HepG2 (cell line): Measurements from ENCODE around the gene FAM53B. TPM values are rescaled to one million over a fixed set of nuclear protein-coding genes. Genes with fewer than 3 reads are reported as not detected.

ENCODE experiments used
- ATAC-seq: fragments of 200-7000 bp; cut with Tn5 transposase; 3 replicates; pipeline ENCODE4 v1.9.1; 2020; ENCODE audit warnings: mild to moderate bottlenecking, moderate library complexity
- BruUV-seq: library from RNA; stranded (reverse); fragments of 400-500 nt; replicated peaks from 2 replicates; lab custom pipeline; 2021; lab: Mats Ljungman, UMichigan
- CTCF ChIA-PET: fragments of 300-600 bp; formaldehyde crosslinking; extraction: SDS; loops from one replicate; lab custom pipeline; 2021; ENCODE audit warnings: low total read pairs, inconsistent platforms, low intra/inter-chr PET ratio; lab: Yijun Ruan, JAX
- POLR2A ChIA-PET: fragments of 350-600 bp; sonication (Branson Sonifier 250); formaldehyde crosslinking; loops from one replicate; lab custom pipeline; 2020; ENCODE audit warnings: antibody characterized with exemption, inconsistent platforms; lab: Yijun Ruan, JAX
- DNase-seq: peaks from one replicate; pipeline ENCODE4 v3.0.0-alpha.2; 2015; ENCODE audit warnings: low spot score
- FAIRE-seq: peaks from 3 replicates; lab custom pipeline; 2011; peaks lifted over from hg19 to GRCh38; lab: Jason Lieb, UNC
- H2AFZ ChIP-seq: one replicate; pipeline ENCODE4 v1.6.1; 2011; ENCODE audit warnings: low read length, inconsistent platforms
- H3K27ac ChIP-seq: fragments of 300-600 bp; 3 replicates; pipeline ENCODE4 v1.8.0; 2011; ENCODE audit warnings: mixed run types, mild to moderate bottlenecking, mixed read lengths, low read length, inconsistent platforms; ENCODE audit not compliant: insufficient read depth; ENCODE audit errors: extremely low read length
- H3K27me3 ChIP-seq, 2 experiments: fragments of 200-600 bp in 1 of 2; 2 replicates in 1 of 2; 3 replicates in 1 of 2; pipeline versions ENCODE4 v1.6.0 to v1.8.0; 2011; ENCODE audit warnings: low read length in 2 of 2, mild to moderate bottlenecking in 2 of 2, moderate library complexity in 2 of 2, inconsistent platforms in 1 of 2; ENCODE audit not compliant: insufficient read depth in 2 of 2, control insufficient read depth in 1 of 2
- H3K36me3 ChIP-seq, 2 experiments: fragments of 200-600 bp in 1 of 2; replicated peaks in 1 of 2; 2 replicates in 1 of 2; 3 replicates in 1 of 2; pipeline versions ENCODE4 v1.5.1 to v1.8.0; 2011; ENCODE audit warnings: low read length in 2 of 2, inconsistent platforms in 1 of 2; ENCODE audit not compliant: insufficient read depth in 2 of 2, control insufficient read depth in 1 of 2
- H3K4me1 ChIP-seq: 2 replicates; pipeline ENCODE4 v1.5.1; 2012; ENCODE audit warnings: low read length, inconsistent platforms; ENCODE audit not compliant: insufficient read depth
- H3K4me2 ChIP-seq: 2 replicates; pipeline ENCODE4 v1.6.0; 2011; ENCODE audit warnings: low read depth, low read length, inconsistent platforms
- H3K4me3 ChIP-seq, 3 experiments: fragments of 200-600 bp in 1 of 3; sonication (generic), shearing (Covaris generic) in 1 of 3; replicated peaks in 1 of 3; 2 replicates each; pipeline ENCODE4 v1.5.1; 2011 to 2016; ENCODE audit warnings: low read length in 3 of 3, inconsistent platforms in 2 of 3, low read depth in 2 of 3, mild to moderate bottlenecking in 2 of 3, control low read depth in 1 of 3, mixed read lengths in 1 of 3; ENCODE audit not compliant: insufficient read depth in 1 of 3
- H3K79me2 ChIP-seq: one replicate; pipeline ENCODE4 v1.6.1; 2011; ENCODE audit warnings: low read length, inconsistent platforms; ENCODE audit not compliant: insufficient read depth
- H3K9ac ChIP-seq: 2 replicates; pipeline ENCODE4 v1.6.0; 2011; ENCODE audit warnings: mild to moderate bottlenecking, low read depth, low read length, inconsistent platforms; ENCODE audit not compliant: insufficient read depth
- H3K9me3 ChIP-seq: 2 replicates; pipeline ENCODE4 v1.5.1; 2012; ENCODE audit warnings: mild to moderate bottlenecking, low read length
- H4K20me1 ChIP-seq: 2 replicates; pipeline ENCODE4 v1.6.0; 2011; ENCODE audit warnings: inconsistent platforms, mild to moderate bottlenecking, low read length, moderate library complexity; ENCODE audit not compliant: insufficient read depth
- FOSL2 ChIP-seq: sonication (generic); formaldehyde crosslinking; IDR thresholded peaks from 2 replicates; pipeline ENCODE4 v1.4.0; 2020; ENCODE audit warnings: missing genetic modification reagents
- ONECUT2 ChIP-seq: sonication (generic); formaldehyde crosslinking; IDR thresholded peaks from 2 replicates; pipeline ENCODE4 v1.4.0; 2020; ENCODE audit warnings: missing genetic modification reagents
- POGZ ChIP-seq: sonication (generic); formaldehyde crosslinking; IDR thresholded peaks from 2 replicates; pipeline ENCODE4 v1.4.0; 2020; ENCODE audit warnings: mild to moderate bottlenecking, missing genetic modification reagents
- PPARG ChIP-seq: conservative IDR thresholded peaks from 2 replicates; pipeline ENCODE4 v1.6.1; 2016; ENCODE audit warnings: missing biosample characterization, missing genetic modification reagents
- REXO4 ChIP-seq: sonication (generic); formaldehyde crosslinking; IDR thresholded peaks from 2 replicates; pipeline ENCODE4 v1.8.0; 2022; ENCODE audit warnings: missing genetic modification reagents, mild to moderate bottlenecking, borderline replicate concordance
- SCMH1 ChIP-seq: sonication (generic); formaldehyde crosslinking; IDR thresholded peaks from 2 replicates; pipeline ENCODE4 v1.9.0; 2021; ENCODE audit warnings: missing genetic modification reagents, mild to moderate bottlenecking, borderline replicate concordance
- SSRP1 ChIP-seq: IDR thresholded peaks from 2 replicates; pipeline ENCODE4 v1.6.1; 2016; ENCODE audit warnings: control low read depth
- YEATS2 ChIP-seq: sonication (generic); formaldehyde crosslinking; IDR thresholded peaks from 2 replicates; pipeline ENCODE4 v1.4.0; 2020; ENCODE audit warnings: missing genetic modification reagents, borderline replicate concordance
- ZFP82 ChIP-seq: sonication (generic); formaldehyde crosslinking; IDR thresholded peaks from 2 replicates; pipeline ENCODE4 v1.5.1; 2020; ENCODE audit warnings: mild to moderate bottlenecking, missing genetic modification reagents, borderline replicate concordance
- ZKSCAN1 ChIP-seq: fragments of 150-350 bp; IDR thresholded peaks from 2 replicates; pipeline ENCODE4 v1.6.1; 2014; ENCODE audit warnings: low read length
- ZNF232 ChIP-seq: sonication (generic); formaldehyde crosslinking; IDR thresholded peaks from 2 replicates; pipeline ENCODE4 v1.4.0; 2020; ENCODE audit warnings: missing genetic modification reagents, borderline replicate concordance
- ZNF234 ChIP-seq: sonication (generic); formaldehyde crosslinking; conservative IDR thresholded peaks from 2 replicates; pipeline ENCODE4 v1.5.1; 2020; ENCODE audit warnings: mild to moderate bottlenecking, missing genetic modification reagents
- ZNF34 ChIP-seq: sonication (generic); formaldehyde crosslinking; IDR thresholded peaks from 2 replicates; pipeline ENCODE4 v1.4.0; 2020; ENCODE audit warnings: mild to moderate bottlenecking, missing genetic modification reagents, borderline replicate concordance
- ZNF362 ChIP-seq: sonication (generic); formaldehyde crosslinking; IDR thresholded peaks from 2 replicates; pipeline ENCODE4 v1.4.0; 2020; ENCODE audit warnings: missing genetic modification reagents, mild to moderate bottlenecking, borderline replicate concordance
- ZNF558 ChIP-seq: sonication (generic); formaldehyde crosslinking; IDR thresholded peaks from 2 replicates; pipeline ENCODE4 v1.9.0; 2022; ENCODE audit warnings: mild to moderate bottlenecking, missing genetic modification reagents, borderline replicate concordance
- ZNF629 ChIP-seq: sonication (generic); formaldehyde crosslinking; conservative IDR thresholded peaks from 2 replicates; pipeline ENCODE4 v1.5.0; 2020; ENCODE audit warnings: missing genetic modification reagents
- ZNF660 ChIP-seq: sonication (generic); formaldehyde crosslinking; IDR thresholded peaks from 2 replicates; pipeline ENCODE4 v1.5.1; 2020; ENCODE audit warnings: mild to moderate bottlenecking, low read depth, missing genetic modification reagents, borderline replicate concordance
- ZNF687 ChIP-seq: sonication (generic); formaldehyde crosslinking; IDR thresholded peaks from 2 replicates; pipeline ENCODE4 v1.5.1; 2020; ENCODE audit warnings: mild to moderate bottlenecking, missing genetic modification reagents, moderate library complexity
- WGBS: methylation state at CpG from one replicate; pipeline ENCODE4 v1.1.6; 2017; ENCODE audit warnings: low lambda C conversion rate; 5-methylcytosine and 5-hydroxymethylcytosine counted together
- in situ Hi-C: cut with HindIII; loops from 2 replicates; pipeline ENCODE4 v1.10.0; 2017; ENCODE audit warnings: low pct_unique_long_range_greater_than_20kb; ENCODE audit not compliant: extremely low pct_ligation_motif_present
- intact Hi-C: fragments of 100-400 bp; cut with micrococcal nuclease; formaldehyde crosslinking; loops from one replicate; pipeline ENCODE4 v1.10.0; 2022; ENCODE audit not compliant: unreplicated experiment
- polyA plus RNA-seq, 8 experiments: library from polyadenylated mRNA; depleted of rRNA in 3 of 8; stranded (reverse) in 7 of 8; unstranded in 1 of 8; fragments of >200 nt; fragmentation: Illumina TruSeq in 4 of 8; extraction: Trizol in 4 of 8; gene quantifications; 2 replicates each; pipeline versions ENCODE4 v1.2.1 to v1.2.3, GENCODE V29; 2011 to 2016; ENCODE audit warnings: low read depth in 4 of 8, missing spikeins in 1 of 8, mixed read lengths in 1 of 8; ENCODE audit not compliant: insufficient read depth in 1 of 8
- total RNA-seq, 5 experiments: library from RNA; depleted of rRNA; stranded (reverse); fragments of >200 nt; fragmentation: Illumina TruSeq; extraction: Trizol; gene quantifications; 2 replicates each; pipeline ENCODE4 v1.2.3, GENCODE V29; 2016; ENCODE audit warnings: low read depth in 1 of 5

Gene FAM53B
- total and polyA plus RNA-seq, 2 of the 13 experiments (the other 11 are each of a cell fraction or from before 2014, with no cell fraction given) = 6.4 to 19.3 TPM

GRCh38 chr10:124707551-124707950 is 36.6 kb downstream of the FAM53B start (continued):
- no peak for TF ChIP-seq ZNF687
- no peak for TF ChIP-seq ZKSCAN1
- TF ChIP-seq ZNF629 (CRISPR knock-in tag) = no peak
- TF ChIP-seq ZNF234 (CRISPR knock-in tag) = no peak
- no peak for TF ChIP-seq SSRP1 (CRISPR knock-in tag)
- TF ChIP-seq REXO4 (CRISPR knock-in tag) = no peak
- TF ChIP-seq ZNF660 (CRISPR knock-in tag) = no peak
- no peak for TF ChIP-seq ZNF558 (CRISPR knock-in tag)
- TF ChIP-seq YEATS2 (CRISPR knock-in tag) = no peak
- no peak for TF ChIP-seq ZNF34
- no peak for TF ChIP-seq PPARG (CRISPR knock-in tag)

GRCh38 chr10:124707144-124707467 is 37.1 kb downstream of the FAM53B start:
- no peaks in the 10 kb centered on the region for H3K27me3 ChIP-seq
- WGBS = 100% methylated on average over 1 of the region's 3 CpGs
- ChIA-PET CTCF (no interaction called here), POLR2A (no interaction called here)
- no TSS peak for BruUV-seq
- TF ChIP-seq SCMH1 = no peak
- TF ChIP-seq FOSL2 (CRISPR knock-in tag) = no peak
- no peak for TF ChIP-seq POGZ (CRISPR knock-in tag)
- no peak for TF ChIP-seq ZNF232
- TF ChIP-seq ZFP82 (CRISPR knock-in tag) = no peak
- no peak for TF ChIP-seq ZNF362 (CRISPR knock-in tag)
- TF ChIP-seq ONECUT2 = no peak
- TF ChIP-seq, all 625 proteins: peak for 0
- Histone ChIP-seq H3K36me3 (peaks cover 7 to 42% of the 10 kb centered on the region in 2 experiments), H3K27ac (no peak overlapping the region), H2AFZ (no peak overlapping the region), H3K4me1 (peaks cover 40% of the 10 kb centered on the region), H3K79me2 (peaks cover 14% of the 10 kb centered on the region), H3K4me2 (no peak overlapping the region), H4K20me1 (0 out of 2 replicates have a peak, but pooled peaks cover 5% of the 10 kb centered on the region), H3K9me3 (no peaks in the 10 kb centered on the region), H3K4me3 (no peak overlapping the region), H3K9ac (no peak overlapping the region)
- ATAC-seq = no peak
- FAIRE-seq = no peak
- intact Hi-C loops = no loop called here
- DNase-seq = no peak
- in situ Hi-C loops = no loop called here
